ENCODE measurements around the gene EYS. TPM values are rescaled to one million over a fixed set of nuclear protein-coding genes. Genes with fewer than 3 reads are reported as not detected.

Gene EYS
- total RNA-seq, 4 donors from 2014 or later = 0.15 TPM; not detected in 3

- H3K27ac ChIP-seq = no peak overlapping the region
- H3K9me3 ChIP-seq = no peaks in the 10 kb centered on the region
- no peak for ATAC-seq
- TF ChIP-seq CTCF (IDR thresholded peaks at IDR 0.05) (no peak), POLR2A (IDR thresholded peaks at IDR 0.05) (no peak), POLR2AphosphoS5 (IDR thresholded peaks at IDR 0.05) (no peak), EP300 (IDR thresholded peaks at IDR 0.05) (no peak)
- H3K36me3 ChIP-seq = no peaks in the 10 kb centered on the region
- H3K27me3 ChIP-seq = peaks cover 15% of the 10 kb centered on the region
- H3K4me3 ChIP-seq = no peak overlapping the region
- no peaks in the 10 kb centered on the region for H3K4me1 ChIP-seq
- 68 to 77% methylated on average over 2 to 3 of the region's 3 CpGs for WGBS, 2 donors (ENCODE audit: low coverage in 1 of 2)
Observed at GRCh38 chr6:63789699-63790098, 1917.3 kb downstream of the EYS start.

- 73 to 94% methylated on average over 1 to 2 of the region's 2 CpGs for WGBS, 2 donors (ENCODE audit: low coverage in 1 of 2)
Observed at GRCh38 chr6:63788569-63788968, 1918.5 kb downstream of the EYS start.

GRCh38 chr6:63787021-63787420, 1920.0 kb downstream of the EYS start:
- no peak for TF ChIP-seq CTCF (IDR thresholded peaks at IDR 0.05)
- TF ChIP-seq EP300 (IDR thresholded peaks at IDR 0.05) = no peak
- TF ChIP-seq POLR2A (IDR thresholded peaks at IDR 0.05) = no peak
- no peak for TF ChIP-seq POLR2AphosphoS5 (IDR thresholded peaks at IDR 0.05)
- no peak overlapping the region for H3K27ac ChIP-seq
- no peaks in the 10 kb centered on the region for H3K4me1 ChIP-seq
- 100% methylated on average over 1 of the region's 1 CpG; no CpG with 5 or more reads in 1 of the 2 donors for whole genome bisulfite sequencing, 2 donors (ENCODE audit: low coverage in 1 of 2)
- peaks cover 15% of the 10 kb centered on the region for H3K27me3 ChIP-seq
- ATAC-seq = no peak
- no peak overlapping the region for H3K4me3 ChIP-seq
- H3K9me3 ChIP-seq = no peaks in the 10 kb centered on the region
- no peaks in the 10 kb centered on the region for H3K36me3 ChIP-seq

More at GRCh38 chr6:63788569-63788968, 1918.5 kb downstream of the EYS start:
- Histone ChIP-seq H3K27ac (no peak overlapping the region), H3K4me3 (no peak overlapping the region), H3K36me3 (no peaks in the 10 kb centered on the region), H3K27me3 (peaks cover 15% of the 10 kb centered on the region), H3K4me1 (no peaks in the 10 kb centered on the region), H3K9me3 (no peaks in the 10 kb centered on the region)
- ATAC-seq = no peak
- TF ChIP-seq EP300 (IDR thresholded peaks at IDR 0.05) = no peak
- no peak for TF ChIP-seq CTCF (IDR thresholded peaks at IDR 0.05)
- no peak for TF ChIP-seq POLR2AphosphoS5 (IDR thresholded peaks at IDR 0.05)
- no peak for TF ChIP-seq POLR2A (IDR thresholded peaks at IDR 0.05)

GRCh38 chr6:63785006-63785405, 1922.0 kb downstream of the EYS start:
- no peak for ATAC-seq
- WGBS, 2 donors (ENCODE audit: low coverage in 1 of 2) = 85% methylated on average over 1 of the region's 1 CpG; no CpG with 5 or more reads in 1 of the 2 donors
- H3K4me3 ChIP-seq = no peak overlapping the region
- H3K9me3 ChIP-seq = peaks cover 0 to 4% (median 0%) of the 10 kb centered on the region in 3 donors
- H3K4me1 ChIP-seq = no peaks in the 10 kb centered on the region
- peaks cover 9% of the 10 kb centered on the region for H3K27me3 ChIP-seq
- TF ChIP-seq CTCF (IDR thresholded peaks at IDR 0.05) (no peak), POLR2AphosphoS5 (IDR thresholded peaks at IDR 0.05) (no peak), POLR2A (IDR thresholded peaks at IDR 0.05) (no peak), EP300 (IDR thresholded peaks at IDR 0.05) (no peak)
- no peak overlapping the region for H3K27ac ChIP-seq
- H3K36me3 ChIP-seq = no peaks in the 10 kb centered on the region

- TF ChIP-seq POLR2AphosphoS5 (IDR thresholded peaks at IDR 0.05) (no peak), EP300 (IDR thresholded peaks at IDR 0.05) (no peak), POLR2A (IDR thresholded peaks at IDR 0.05) (no peak), CTCF (IDR thresholded peaks at IDR 0.05) (no peak)
- no peak overlapping the region for H3K4me3 ChIP-seq
- WGBS, 2 donors (ENCODE audit: low coverage in 1 of 2) = 67 to 80% methylated on average over 1 of the region's 1 CpG
- no peak for ATAC-seq
- no peak overlapping the region for H3K27ac ChIP-seq
- H3K4me1 ChIP-seq = no peaks in the 10 kb centered on the region
- no peaks in the 10 kb centered on the region for H3K36me3 ChIP-seq
- H3K27me3 ChIP-seq = no peaks in the 10 kb centered on the region
- peaks cover 0 to 4% (median 0%) of the 10 kb centered on the region in 3 donors for H3K9me3 ChIP-seq
Observed at GRCh38 chr6:63783096-63783495, 1923.9 kb downstream of the EYS start.

All from gastroesophageal sphincter (tissue), 4 donors.